CD4-positive, alpha-beta T cell treated with Interleukin-4 for 1 hour (primary cell): Measurements from ENCODE around the gene NUS1.
"Not testable (repeated sequence)": the region's sequence is repeated elsewhere in the genome, so short reads cannot be mapped to it uniquely, and the experiment has no call there.

Experiments
- DNase-seq, 2 donors: peaks; one replicate each; pipeline ENCODE4 v3.0.0-alpha.2; 2020 to 2022

NUS1 gene

GRCh38 chr6:117721520-117721919, 46.3 kb downstream of the NUS1 start:
- not testable (repeated sequence) for DNase-seq

GRCh38 chr6:117728626-117729025, 53.4 kb downstream of the NUS1 start:
- no peak for DNase-seq

GRCh38 chr6:117729613-117730012, 54.3 kb downstream of the NUS1 start:
- DNase-seq, result no peak

- DNase-seq, result no peak
These were observed 58.1 kb downstream of the NUS1 start for GRCh38 chr6:117733341-117733740.

GRCh38 chr6:117739869-117740268, 64.6 kb downstream of the NUS1 start:
- no peak for DNase-seq

GRCh38 chr6:117740605-117741004, 65.3 kb downstream of the NUS1 start:
- DNase-seq, result no peak

- DNase-seq, result not testable (repeated sequence)
These were observed 75.4 kb downstream of the NUS1 start for GRCh38 chr6:117750675-117751074.
